Panc1 (cell line): ENCODE data around the gene ZFAND3. TPM values are rescaled to one million over a fixed set of nuclear protein-coding genes. Genes with fewer than 3 reads are reported as not detected.

ENCODE experiments used
- ATAC-seq: fragments of 200-7000 bp; cut with Tn5 transposase; 2 replicates; pipeline ENCODE4 v1.9.1; 2020; ENCODE audit warnings: mild to moderate bottlenecking, moderate library complexity
- BruUV-seq: library from RNA; stranded (reverse); fragments of 400-500 nt; replicated peaks from 2 replicates; lab custom pipeline; 2021; lab: Mats Ljungman, UMichigan
- CTCF ChIA-PET: fragments of 300-600 bp; sonication (Branson Sonifier 250); formaldehyde crosslinking; loops from one replicate; lab custom pipeline; 2022; ENCODE audit warnings: antibody characterized with exemption; lab: Charles Lee
- POLR2A ChIA-PET: fragments of 300-600 bp; sonication (Branson Sonifier 250); formaldehyde crosslinking; loops from one replicate; lab custom pipeline; 2022; ENCODE audit warnings: antibody characterized with exemption; lab: Charles Lee
- DNase-seq: peaks from one replicate; pipeline ENCODE4 v3.0.0-alpha.2; 2010; ENCODE audit warnings: low read depth, low spot score
- H3K27ac ChIP-seq: 2 replicates; pipeline ENCODE4 v1.5.1; 2011; ENCODE audit warnings: mild to moderate bottlenecking, low read length, inconsistent platforms
- H3K27me3 ChIP-seq: fragments of 200-500 bp; sonication (Bioruptor generic); 2 replicates; pipeline ENCODE4 v1.6.0; 2014; ENCODE audit warnings: low read length, inconsistent platforms; ENCODE audit not compliant: control insufficient read depth, insufficient read depth
- H3K36me3 ChIP-seq: fragments of 200-500 bp; sonication (Bioruptor generic); 2 replicates; pipeline ENCODE4 v1.5.1; 2014; ENCODE audit warnings: inconsistent platforms, mild to moderate bottlenecking, low read length, moderate library complexity; ENCODE audit not compliant: control insufficient read depth, insufficient read depth
- H3K4me1 ChIP-seq: 2 replicates; pipeline ENCODE4 v1.5.1; 2011; ENCODE audit warnings: inconsistent platforms, mild to moderate bottlenecking, low read length, moderate library complexity; ENCODE audit not compliant: control insufficient read depth, insufficient read depth
- H3K4me3 ChIP-seq, 2 experiments: 2 replicates each; pipeline ENCODE4 v1.5.1; 2011 to 2012; ENCODE audit warnings: low read depth in 2 of 2, low read length in 2 of 2, mild to moderate bottlenecking in 2 of 2, inconsistent platforms in 1 of 2, moderate library complexity in 1 of 2
- H3K9me3 ChIP-seq: fragments of 200-500 bp; sonication (Bioruptor generic); 2 replicates; pipeline ENCODE4 v1.5.1; 2014; ENCODE audit warnings: low read depth, mild to moderate bottlenecking, inconsistent platforms, low read length, moderate library complexity; ENCODE audit not compliant: control insufficient read depth, insufficient read depth
- POLR2AphosphoS5 ChIP-seq: IDR thresholded peaks from 2 replicates; pipeline ENCODE4 v1.6.1; 2012; ENCODE audit warnings: mild to moderate bottlenecking, low read depth, low read length, moderate library complexity
- SIN3A ChIP-seq: IDR thresholded peaks from 2 replicates; pipeline ENCODE4 v1.6.1; 2012; ENCODE audit warnings: low read depth, mild to moderate bottlenecking, low read length, moderate library complexity, borderline replicate concordance; ENCODE audit not compliant: insufficient read depth
- TCF7L2 ChIP-seq: IDR thresholded peaks from 2 replicates; pipeline ENCODE4 v1.6.1; 2011; ENCODE audit warnings: mild to moderate bottlenecking, low read depth, low read length, inconsistent platforms
- in situ Hi-C: cut with HindIII; loops from 2 replicates; pipeline ENCODE4 v1.10.0; 2016; ENCODE audit warnings: low sequenced_read_pairs, low pct_unique_long_range_greater_than_20kb
- intact Hi-C: fragments of 100-400 bp; cut with micrococcal nuclease; formaldehyde crosslinking; loops from one replicate; pipeline ENCODE4 v1.10.0; 2022; ENCODE audit not compliant: unreplicated experiment
- total RNA-seq: library from RNA; stranded (reverse); gene quantifications from one replicate; pipeline ENCODE4 v1.2.1, GENCODE V29; 2021; ENCODE audit not compliant: unreplicated experiment
- TF ChIP-seq, protein P1 (sequence below): fragments of 450-650 bp; IDR thresholded peaks from 2 replicates; pipeline ENCODE4 v1.5.1; 2017; ENCODE audit warnings: mild to moderate bottlenecking
- TF ChIP-seq, protein P2 (sequence below), 2 experiments: IDR thresholded peaks; 2 replicates each; pipeline ENCODE4 v1.6.1; 2011 to 2012; ENCODE audit warnings: low read depth in 2 of 2, control low read depth in 1 of 2, low read length in 1 of 2, mild to moderate bottlenecking in 1 of 2, moderate library complexity in 1 of 2; ENCODE audit not compliant: insufficient read depth in 1 of 2

The ZFAND3 gene
- total RNA-seq, 1 experiment from 2014 or later: 95.9 TPM

DNA sequence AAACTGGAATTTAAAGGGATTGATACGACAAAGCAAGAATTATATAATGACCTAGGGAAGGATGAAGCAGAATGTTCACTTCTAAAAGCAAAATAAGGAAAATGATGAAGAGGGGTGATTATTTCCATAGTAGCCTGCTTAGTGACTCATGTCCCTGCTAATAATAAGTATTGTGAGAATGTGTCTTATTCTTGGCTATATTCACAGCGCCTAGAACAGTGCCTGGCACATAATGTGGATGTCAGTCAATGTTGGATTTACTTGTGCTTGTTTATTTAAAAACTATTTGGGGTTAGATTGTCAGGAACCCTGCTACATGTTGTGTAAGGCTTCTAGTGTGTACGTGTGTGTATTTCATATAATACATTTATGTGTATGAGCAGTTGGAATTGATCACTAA lies 85.1 kb downstream of the ZFAND3 start:
- BruUV-seq: no TSS peak
- in situ Hi-C loops (no loop called here), intact Hi-C loops (no loop called here)
- Histone ChIP-seq H3K27me3 (no peaks in the 10 kb centered on the region), H3K4me3 (no peak overlapping the region), H3K27ac (no peak overlapping the region), H3K9me3 (no peaks in the 10 kb centered on the region), H3K4me1 (peaks cover 10% of the 10 kb centered on the region; the same call in 1 of the 2 replicates), H3K36me3 (no peaks in the 10 kb centered on the region)
- DNase-seq: no peak
- TF ChIP-seq, protein P1, sequence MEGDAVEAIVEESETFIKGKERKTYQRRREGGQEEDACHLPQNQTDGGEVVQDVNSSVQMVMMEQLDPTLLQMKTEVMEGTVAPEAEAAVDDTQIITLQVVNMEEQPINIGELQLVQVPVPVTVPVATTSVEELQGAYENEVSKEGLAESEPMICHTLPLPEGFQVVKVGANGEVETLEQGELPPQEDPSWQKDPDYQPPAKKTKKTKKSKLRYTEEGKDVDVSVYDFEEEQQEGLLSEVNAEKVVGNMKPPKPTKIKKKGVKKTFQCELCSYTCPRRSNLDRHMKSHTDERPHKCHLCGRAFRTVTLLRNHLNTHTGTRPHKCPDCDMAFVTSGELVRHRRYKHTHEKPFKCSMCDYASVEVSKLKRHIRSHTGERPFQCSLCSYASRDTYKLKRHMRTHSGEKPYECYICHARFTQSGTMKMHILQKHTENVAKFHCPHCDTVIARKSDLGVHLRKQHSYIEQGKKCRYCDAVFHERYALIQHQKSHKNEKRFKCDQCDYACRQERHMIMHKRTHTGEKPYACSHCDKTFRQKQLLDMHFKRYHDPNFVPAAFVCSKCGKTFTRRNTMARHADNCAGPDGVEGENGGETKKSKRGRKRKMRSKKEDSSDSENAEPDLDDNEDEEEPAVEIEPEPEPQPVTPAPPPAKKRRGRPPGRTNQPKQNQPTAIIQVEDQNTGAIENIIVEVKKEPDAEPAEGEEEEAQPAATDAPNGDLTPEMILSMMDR: no peak
- TF ChIP-seq, protein P2, sequence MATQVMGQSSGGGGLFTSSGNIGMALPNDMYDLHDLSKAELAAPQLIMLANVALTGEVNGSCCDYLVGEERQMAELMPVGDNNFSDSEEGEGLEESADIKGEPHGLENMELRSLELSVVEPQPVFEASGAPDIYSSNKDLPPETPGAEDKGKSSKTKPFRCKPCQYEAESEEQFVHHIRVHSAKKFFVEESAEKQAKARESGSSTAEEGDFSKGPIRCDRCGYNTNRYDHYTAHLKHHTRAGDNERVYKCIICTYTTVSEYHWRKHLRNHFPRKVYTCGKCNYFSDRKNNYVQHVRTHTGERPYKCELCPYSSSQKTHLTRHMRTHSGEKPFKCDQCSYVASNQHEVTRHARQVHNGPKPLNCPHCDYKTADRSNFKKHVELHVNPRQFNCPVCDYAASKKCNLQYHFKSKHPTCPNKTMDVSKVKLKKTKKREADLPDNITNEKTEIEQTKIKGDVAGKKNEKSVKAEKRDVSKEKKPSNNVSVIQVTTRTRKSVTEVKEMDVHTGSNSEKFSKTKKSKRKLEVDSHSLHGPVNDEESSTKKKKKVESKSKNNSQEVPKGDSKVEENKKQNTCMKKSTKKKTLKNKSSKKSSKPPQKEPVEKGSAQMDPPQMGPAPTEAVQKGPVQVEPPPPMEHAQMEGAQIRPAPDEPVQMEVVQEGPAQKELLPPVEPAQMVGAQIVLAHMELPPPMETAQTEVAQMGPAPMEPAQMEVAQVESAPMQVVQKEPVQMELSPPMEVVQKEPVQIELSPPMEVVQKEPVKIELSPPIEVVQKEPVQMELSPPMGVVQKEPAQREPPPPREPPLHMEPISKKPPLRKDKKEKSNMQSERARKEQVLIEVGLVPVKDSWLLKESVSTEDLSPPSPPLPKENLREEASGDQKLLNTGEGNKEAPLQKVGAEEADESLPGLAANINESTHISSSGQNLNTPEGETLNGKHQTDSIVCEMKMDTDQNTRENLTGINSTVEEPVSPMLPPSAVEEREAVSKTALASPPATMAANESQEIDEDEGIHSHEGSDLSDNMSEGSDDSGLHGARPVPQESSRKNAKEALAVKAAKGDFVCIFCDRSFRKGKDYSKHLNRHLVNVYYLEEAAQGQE (IDR thresholded peaks at IDR 0.05; ENCODE audit: insufficient read depth in 1 of 2, low read depth in 2 of 2, low read length in 1 of 2): no peak
- TF ChIP-seq SIN3A: no peak
- no peak for TF ChIP-seq POLR2AphosphoS5
- no peak for TF ChIP-seq TCF7L2
- ATAC-seq: no peak
- ChIA-PET CTCF (no interaction called here), POLR2A (no interaction called here)

DNA sequence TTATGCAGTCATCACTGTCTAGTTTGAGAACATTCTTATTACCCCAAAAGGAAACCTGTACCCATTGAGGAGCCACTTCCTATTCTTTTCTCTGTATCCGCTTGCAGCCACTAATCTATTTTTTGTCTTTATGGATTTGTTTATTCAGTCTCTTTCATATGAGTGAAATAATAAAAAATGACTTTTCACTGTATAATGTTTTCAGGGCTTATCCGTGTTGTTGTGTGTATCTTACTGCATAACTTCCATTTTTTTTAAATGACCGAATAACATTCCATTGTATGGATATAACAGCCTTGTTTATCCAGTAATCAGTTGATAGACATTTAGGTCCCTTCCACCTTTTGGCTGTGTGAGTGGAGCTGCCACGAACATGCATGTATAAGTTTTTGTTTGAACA lies 86.6 kb downstream of the ZFAND3 start:
- DNase-seq (no peak), ATAC-seq (no peak)
- BruUV-seq: no TSS peak
- no peaks in the 10 kb centered on the region for H3K9me3 ChIP-seq
- POLR2A ChIA-PET: interaction anchor here (0.6 kb wide), 1 partner anchor 9 kb away, joined by 3 read pairs; no protein-coding TSS in a partner anchor
- no peaks in the 10 kb centered on the region for H3K36me3 ChIP-seq
- TF ChIP-seq, protein P1: no peak
- TF ChIP-seq, protein P2 (IDR thresholded peaks at IDR 0.05; ENCODE audit: insufficient read depth in 1 of 2, low read depth in 2 of 2, low read length in 1 of 2): no peak
- TF ChIP-seq POLR2AphosphoS5: no peak
- TF ChIP-seq SIN3A: no peak
- no peak for TF ChIP-seq TCF7L2
- H3K27ac ChIP-seq: no peak overlapping the region
- in situ Hi-C loops (no loop called here), intact Hi-C loops (no loop called here)
- H3K4me1 ChIP-seq: 0 out of 2 replicates have a peak, but pooled peaks cover 10% of the 10 kb centered on the region
- CTCF ChIA-PET: no interaction called here
- no peak overlapping the region for H3K4me3 ChIP-seq
- no peaks in the 10 kb centered on the region for H3K27me3 ChIP-seq
